Measurements from ENCODE around the gene PARK7. TPM values are rescaled to one million over a fixed set of nuclear protein-coding genes. Genes with fewer than 3 reads are reported as not detected.
"Not testable (repeated sequence)": the region's sequence is repeated elsewhere in the genome, so short reads cannot be mapped to it uniquely, and the experiment has no call there.

The PARK7 gene
- total RNA-seq, 4 donors from 2014 or later, result 222 to 327 (median 257) TPM

DNA sequence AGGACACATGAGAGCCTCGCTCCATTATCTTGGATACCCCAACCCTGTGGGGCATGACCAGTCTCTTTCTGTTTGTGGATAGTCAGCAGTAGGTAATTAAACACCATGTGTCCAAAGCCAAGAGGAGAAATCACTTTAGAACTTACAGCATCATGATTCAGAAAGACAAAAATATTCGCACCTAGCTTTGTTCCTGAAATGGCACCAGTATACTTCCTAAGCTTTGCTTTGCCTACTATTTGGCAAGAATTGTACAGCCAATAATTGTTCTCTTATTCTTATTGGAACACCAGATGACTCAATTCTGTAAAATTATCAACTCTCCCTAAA, 45.0 kb upstream of the PARK7 start:
- 80 to 89% methylated on average over 2 of the region's 2 CpGs for WGBS, 2 donors
- intact Hi-C loops (cut with DNase I), result no loop called here
- H3K9me3 ChIP-seq, result no peaks in the 10 kb centered on the region
- H3K27ac ChIP-seq, result no peak overlapping the region
- no peaks in the 10 kb centered on the region for H3K36me3 ChIP-seq
- no peak overlapping the region for H3K4me3 ChIP-seq (replicated peaks in 1 of 3)
- no peaks in the 10 kb centered on the region for H3K4me1 ChIP-seq
- H3K27me3 ChIP-seq, result no peaks in the 10 kb centered on the region
- no peak for DNase-seq
- TF ChIP-seq POLR2A (IDR thresholded peaks at IDR 0.05), result no peak
- TF ChIP-seq, protein P1, sequence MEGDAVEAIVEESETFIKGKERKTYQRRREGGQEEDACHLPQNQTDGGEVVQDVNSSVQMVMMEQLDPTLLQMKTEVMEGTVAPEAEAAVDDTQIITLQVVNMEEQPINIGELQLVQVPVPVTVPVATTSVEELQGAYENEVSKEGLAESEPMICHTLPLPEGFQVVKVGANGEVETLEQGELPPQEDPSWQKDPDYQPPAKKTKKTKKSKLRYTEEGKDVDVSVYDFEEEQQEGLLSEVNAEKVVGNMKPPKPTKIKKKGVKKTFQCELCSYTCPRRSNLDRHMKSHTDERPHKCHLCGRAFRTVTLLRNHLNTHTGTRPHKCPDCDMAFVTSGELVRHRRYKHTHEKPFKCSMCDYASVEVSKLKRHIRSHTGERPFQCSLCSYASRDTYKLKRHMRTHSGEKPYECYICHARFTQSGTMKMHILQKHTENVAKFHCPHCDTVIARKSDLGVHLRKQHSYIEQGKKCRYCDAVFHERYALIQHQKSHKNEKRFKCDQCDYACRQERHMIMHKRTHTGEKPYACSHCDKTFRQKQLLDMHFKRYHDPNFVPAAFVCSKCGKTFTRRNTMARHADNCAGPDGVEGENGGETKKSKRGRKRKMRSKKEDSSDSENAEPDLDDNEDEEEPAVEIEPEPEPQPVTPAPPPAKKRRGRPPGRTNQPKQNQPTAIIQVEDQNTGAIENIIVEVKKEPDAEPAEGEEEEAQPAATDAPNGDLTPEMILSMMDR (IDR thresholded peaks at IDR 0.05), result no peak

DNA sequence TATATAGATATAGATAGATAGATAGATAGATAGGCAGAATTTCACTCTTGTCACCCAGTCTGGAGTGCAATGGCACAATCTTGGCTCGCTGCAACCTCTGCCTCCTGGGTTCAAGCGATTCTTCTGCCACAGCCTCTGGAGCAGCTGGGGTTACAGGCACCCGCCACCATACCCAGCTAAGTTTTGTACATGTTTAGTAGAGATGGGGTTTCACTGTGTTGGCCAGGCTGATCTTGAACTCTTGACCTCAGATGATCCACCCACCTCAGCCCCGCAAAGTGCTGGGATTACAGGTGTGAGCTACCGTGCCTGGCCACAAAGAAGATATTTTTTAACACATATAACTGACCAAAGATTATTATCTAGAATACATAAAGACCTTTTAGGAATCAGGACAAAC, 43.5 kb upstream of the PARK7 start:
- H3K36me3 ChIP-seq; H3K9me3 ChIP-seq; DNase-seq; H3K27ac ChIP-seq; H3K4me1 ChIP-seq; H3K27me3 ChIP-seq; H3K4me3 ChIP-seq (replicated peaks in 1 of 3); intact Hi-C loops (cut with DNase I): not testable (repeated sequence)
- WGBS, 2 donors, result 85 to 89% methylated on average over 5 of the region's 5 CpGs

DNA sequence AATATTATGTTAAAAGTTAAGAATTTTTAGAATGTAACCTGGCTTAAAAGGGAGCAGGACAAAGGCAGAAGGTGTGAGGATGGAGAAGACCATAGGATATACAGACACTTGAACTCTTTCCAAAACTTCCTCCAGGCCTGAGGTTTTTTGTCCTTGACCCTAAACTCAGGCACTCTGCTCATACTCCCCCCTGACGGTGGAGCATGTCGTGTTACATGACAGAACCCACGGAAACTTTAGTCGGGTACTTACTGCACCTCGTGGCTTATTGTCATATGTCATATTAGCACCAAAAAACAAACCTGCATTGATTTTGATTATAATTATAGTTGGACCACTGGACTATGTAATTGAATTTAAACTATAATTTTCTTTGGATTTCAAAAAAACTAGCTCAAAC, 41.6 kb upstream of the PARK7 start:
- DNase-seq, result no peak
- Histone ChIP-seq H3K27ac (no peak overlapping the region), H3K4me3 (replicated peaks in 1 of 3) (no peak overlapping the region), H3K4me1 (no peaks in the 10 kb centered on the region), H3K9me3 (no peaks in the 10 kb centered on the region), H3K27me3 (no peaks in the 10 kb centered on the region), H3K36me3 (no peaks in the 10 kb centered on the region)
- intact Hi-C loops (cut with DNase I), result no loop called here
- 87 to 88% methylated on average over 5 of the region's 5 CpGs for WGBS, 2 donors
- no peak for TF ChIP-seq POLR2A (IDR thresholded peaks at IDR 0.05)
- TF ChIP-seq, protein P1 (IDR thresholded peaks at IDR 0.05), result no peak

DNA sequence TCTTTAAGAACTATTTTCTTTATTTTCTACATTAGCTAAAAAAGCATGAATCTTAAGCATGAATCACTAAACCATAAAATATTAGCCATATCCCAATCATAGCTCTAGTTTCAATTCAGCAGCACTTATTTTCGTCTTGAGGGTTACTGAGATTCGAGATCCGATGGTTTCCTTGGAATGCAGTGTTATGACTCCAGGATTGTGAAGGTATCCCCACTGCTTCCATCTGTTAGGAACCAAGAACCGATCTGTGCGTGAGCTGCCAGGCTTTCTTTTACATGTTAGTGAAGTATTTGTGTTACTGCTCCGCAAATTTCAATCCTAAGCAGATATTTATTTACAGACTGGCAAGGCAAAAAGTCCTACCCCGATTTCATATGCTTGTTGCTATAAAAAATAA, 39.7 kb upstream of the PARK7 start:
- Histone ChIP-seq H3K36me3 (no peaks in the 10 kb centered on the region), H3K27ac (no peak overlapping the region), H3K4me3 (replicated peaks in 1 of 3) (no peak overlapping the region), H3K9me3 (no peaks in the 10 kb centered on the region), H3K27me3 (no peaks in the 10 kb centered on the region), H3K4me1 (no peaks in the 10 kb centered on the region)
- TF ChIP-seq POLR2A (IDR thresholded peaks at IDR 0.05), result no peak
- TF ChIP-seq, protein P1 (IDR thresholded peaks at IDR 0.05), result no peak
- WGBS, 2 donors, result 91% methylated on average over 7 of the region's 7 CpGs
- intact Hi-C loops (cut with DNase I), result no loop called here
- DNase-seq, result no peak

DNA sequence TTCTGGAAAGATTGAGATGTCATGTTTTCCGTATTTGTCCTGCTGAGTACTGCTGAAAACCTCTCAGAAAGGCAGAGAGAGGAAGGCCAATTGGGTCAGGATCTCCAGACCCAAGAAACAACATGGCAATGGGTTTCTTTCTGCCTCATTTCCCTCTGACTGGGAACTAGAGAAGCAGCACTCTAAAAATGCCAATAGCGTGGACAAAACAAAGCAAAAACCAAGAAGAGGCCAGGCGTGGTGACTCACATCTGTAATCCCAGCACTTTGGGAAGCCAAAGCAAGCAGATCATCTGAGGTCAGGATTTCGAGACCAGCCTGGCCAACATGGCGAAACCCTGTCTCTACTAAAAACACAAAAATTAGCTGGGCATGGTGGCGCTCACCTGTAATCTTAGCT, 39.2 kb upstream of the PARK7 start:
- H3K4me1 ChIP-seq, result no peaks in the 10 kb centered on the region
- intact Hi-C loops (cut with DNase I), result no loop called here
- no peaks in the 10 kb centered on the region for H3K27me3 ChIP-seq
- no peak overlapping the region for H3K27ac ChIP-seq
- H3K36me3 ChIP-seq, result no peaks in the 10 kb centered on the region
- no peak for DNase-seq
- no peaks in the 10 kb centered on the region for H3K9me3 ChIP-seq
- WGBS, 2 donors, result 77 to 84% methylated on average over 6 of the region's 6 CpGs
- TF ChIP-seq POLR2A (IDR thresholded peaks at IDR 0.05), result no peak
- no peak overlapping the region for H3K4me3 ChIP-seq (replicated peaks in 1 of 3)

DNA sequence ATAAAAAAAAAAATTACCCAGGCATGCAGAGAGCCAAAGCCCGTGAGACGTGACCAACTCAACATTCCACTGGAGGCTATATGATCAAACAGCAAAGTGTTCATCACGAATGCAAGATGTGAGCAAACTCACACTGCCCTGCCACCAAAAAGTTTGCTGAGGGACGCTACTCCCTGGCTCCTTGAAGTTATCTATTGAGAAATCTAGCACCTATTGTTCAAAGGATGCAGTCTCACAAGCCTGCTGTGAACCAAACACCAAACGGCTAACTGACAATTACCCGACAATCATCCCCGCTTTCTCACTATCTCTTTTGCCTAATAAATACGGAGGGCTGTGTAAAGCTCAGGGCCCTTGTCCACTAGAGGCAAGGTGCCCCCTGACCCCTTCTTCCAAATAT, 34.5 kb upstream of the PARK7 start:
- H3K36me3 ChIP-seq; H3K27me3 ChIP-seq; H3K27ac ChIP-seq; H3K4me3 ChIP-seq (replicated peaks in 1 of 3); intact Hi-C loops (cut with DNase I); H3K4me1 ChIP-seq; DNase-seq; H3K9me3 ChIP-seq: not testable (repeated sequence)
- 42 to 52% methylated on average over 8 of the region's 8 CpGs for WGBS, 2 donors

DNA sequence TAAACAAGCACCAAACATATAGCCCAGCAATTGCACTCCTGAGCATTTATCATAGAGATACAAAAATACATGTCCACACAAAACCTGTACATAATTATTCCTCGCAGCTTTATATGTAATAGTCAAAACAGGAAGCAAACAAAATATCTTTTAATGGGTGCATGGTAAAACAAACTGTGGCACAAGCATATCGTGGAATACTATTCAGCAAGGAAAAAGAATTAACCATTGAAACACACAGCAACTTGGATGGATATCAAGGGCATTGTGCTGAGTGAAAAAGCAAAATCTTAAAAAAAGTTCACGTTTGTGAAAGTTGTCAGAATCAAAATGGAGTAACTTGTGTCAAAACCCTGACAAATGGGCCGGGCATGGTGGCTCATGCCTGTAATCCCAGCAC, 33.3 kb upstream of the PARK7 start:
- H3K4me1 ChIP-seq, result no peaks in the 10 kb centered on the region
- WGBS, 2 donors, result 93 to 94% methylated on average over 4 of the region's 4 CpGs
- H3K27me3 ChIP-seq, result no peaks in the 10 kb centered on the region
- intact Hi-C loops (cut with DNase I), result no loop called here
- no peak overlapping the region for H3K4me3 ChIP-seq (replicated peaks in 1 of 3)
- H3K9me3 ChIP-seq, result no peaks in the 10 kb centered on the region
- DNase-seq, result no peak
- TF ChIP-seq, protein P1 (IDR thresholded peaks at IDR 0.05), result no peak
- no peak for TF ChIP-seq POLR2A (IDR thresholded peaks at IDR 0.05)
- no peak overlapping the region for H3K27ac ChIP-seq
- H3K36me3 ChIP-seq, result no peaks in the 10 kb centered on the region

All from thyroid gland (tissue), 4 donors.